Transverse colon (tissue), 4 donors: ENCODE data around the gene SLC25A52. TPM values are rescaled to one million over a fixed set of nuclear protein-coding genes. Genes with fewer than 3 reads are reported as not detected.
A peak's percentile ranks its signal among the peaks of the same experiment; 100 is the strongest.

Source experiments
- DNase-seq: peaks from one replicate; pipeline ENCODE4 v3.0.0-alpha.2; 2019
- H3K27ac ChIP-seq, 4 donors: fragments of 200-600 bp; sonication (generic); 2 replicates each; pipeline ENCODE4 v1.5.1; 2016 to 2018; ENCODE audit warnings: inconsistent platforms in 4 of 4
- H3K27me3 ChIP-seq: fragments of 200-600 bp; sonication (generic); 2 replicates; pipeline ENCODE4 v1.5.1; 2017; ENCODE audit warnings: inconsistent platforms
- H3K36me3 ChIP-seq, 4 donors: fragments of 200-600 bp; sonication (generic); 2 replicates each; pipeline ENCODE4 v1.5.1; 2017 to 2019; ENCODE audit warnings: inconsistent platforms in 4 of 4
- H3K4me1 ChIP-seq, 4 donors: fragments of 200-600 bp; sonication (generic); 2 replicates each; pipeline ENCODE4 v1.5.1; 2017 to 2020; ENCODE audit warnings: inconsistent platforms in 4 of 4
- H3K4me3 ChIP-seq, 4 donors: fragments of 200-600 bp; sonication (generic); 1 replicate in 1 of 4; 2 replicates in 3 of 4; pipeline versions ENCODE4 v1.5.1 to v1.6.1; 2017 to 2019; ENCODE audit warnings: inconsistent platforms in 4 of 4
- H3K9me3 ChIP-seq, 2 donors: fragments of 200-600 bp; sonication (generic); 2 replicates each; pipeline ENCODE4 v1.5.1; 2017 to 2019; ENCODE audit warnings: inconsistent platforms in 2 of 2
- CTCF ChIP-seq, 5 experiments: fragments of 200-600 bp in 3 of 5; fragments of 450-650 bp in 2 of 5; sonication (generic) in 3 of 5; IDR thresholded peaks; 1 replicate in 2 of 5; 2 replicates in 3 of 5; pipeline ENCODE4 v1.5.1; 2016 to 2017; ENCODE audit warnings: antibody characterized with exemption in 5 of 5, inconsistent platforms in 3 of 5, mild to moderate bottlenecking in 2 of 5, moderate library complexity in 1 of 5
- EP300 ChIP-seq: sonication (generic); formaldehyde crosslinking; IDR thresholded peaks from one replicate; pipeline ENCODE4 v1.6.1; 2017; ENCODE audit warnings: antibody characterized with exemption, low read depth
- POLR2A ChIP-seq: fragments of 450-650 bp; IDR thresholded peaks from one replicate; pipeline ENCODE4 v1.6.1; 2016; ENCODE audit warnings: antibody characterized with exemption, mild to moderate bottlenecking, moderate library complexity
- POLR2AphosphoS5 ChIP-seq, 3 donors: sonication (generic); formaldehyde crosslinking; IDR thresholded peaks; one replicate each; pipeline ENCODE4 v1.6.1; 2016; ENCODE audit warnings: antibody characterized with exemption in 3 of 3
- WGBS, 2 donors: methylation state at CpG; one replicate each; pipeline ENCODE4 v1.1.5; 2018; ENCODE audit warnings: low coverage in 1 of 2; 5-methylcytosine and 5-hydroxymethylcytosine counted together
- in situ Hi-C, 4 donors: fragments of 200-750 bp; cut with MboI; loops; one replicate each; pipeline versions ENCODE4 v1.15.0 to v1.15.1; 2017; ENCODE audit warnings: low sequenced_read_pairs in 3 of 4, low pct_ligation_motif_present in 1 of 4, low pct_unique_long_range_greater_than_20kb in 1 of 4
- intact Hi-C: fragments of 100-400 bp; cut with DNase I; formaldehyde crosslinking; loops from one replicate; pipeline ENCODE4 v1.15.1; 2023; ENCODE audit warnings: low total_unique reads
- total RNA-seq, 4 donors: library from RNA; depleted of rRNA; stranded (reverse); fragments of >200 nt; gene quantifications; one replicate each; pipeline ENCODE4 v1.1.0, GENCODE V29; 2016

SLC25A52 gene
- total RNA-seq, 4 donors from 2014 or later, result 0.64 TPM; not detected in 3

- in situ Hi-C loops, result loop anchor here (10.0 to 25.0 kb wide), 3 partner anchors 160 to 415 kb away; no protein-coding TSS in a partner anchor
- Histone ChIP-seq H3K27ac (no peak overlapping the region), H3K4me3 (no peak overlapping the region), H3K27me3 (peaks cover 4% of the 10 kb centered on the region), H3K9me3 (no peaks in the 10 kb centered on the region), H3K36me3 (no peaks in the 10 kb centered on the region), H3K4me1 (peaks cover 0 to 9% (median 4%) of the 10 kb centered on the region in 4 donors)
- 35 to 69% methylated on average over 2 to 7 of the region's 7 CpGs for WGBS, 2 donors
- intact Hi-C loops, result no loop called here
- TF ChIP-seq CTCF (IDR thresholded peaks at IDR 0.05) (peak; percentile 74 to 90 (median 75)), EP300 (no peak)
- peak; percentile 86 for DNase-seq
Observed at GRCh38 chr18:31722369-31722957, 38.2 kb downstream of the SLC25A52 start.

DNA sequence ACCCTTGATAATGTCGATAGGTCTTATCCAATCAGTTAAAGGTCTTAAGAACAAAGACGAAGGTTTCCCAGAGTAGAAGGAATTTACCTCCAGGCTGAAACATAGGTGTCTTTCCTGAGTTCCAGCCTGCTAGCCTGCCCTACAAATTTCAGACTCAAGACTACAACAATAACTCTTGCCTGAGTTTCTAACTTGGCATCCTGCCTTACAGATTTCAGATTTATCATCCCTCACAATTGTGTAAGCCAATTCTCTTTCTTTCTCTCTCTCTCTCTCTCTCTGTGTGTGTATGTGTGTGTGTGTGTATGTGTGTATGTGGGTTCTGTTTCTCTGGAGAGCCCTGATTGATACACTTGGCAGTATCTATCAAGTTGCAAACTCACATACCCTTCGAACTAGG, 39.1 kb downstream of the SLC25A52 start:
- Histone ChIP-seq H3K27ac (no peak overlapping the region), H3K4me3 (no peak overlapping the region), H3K36me3 (no peaks in the 10 kb centered on the region), H3K4me1 (peaks cover 0 to 9% (median 4%) of the 10 kb centered on the region in 4 donors), H3K27me3 (peaks cover 4% of the 10 kb centered on the region), H3K9me3 (no peaks in the 10 kb centered on the region)
- DNase-seq, result no peak
- in situ Hi-C loops (loop anchor here (10.0 to 25.0 kb wide), 3 partner anchors 159 to 416 kb away; no protein-coding TSS in a partner anchor), intact Hi-C loops (no loop called here)
- no peak for TF ChIP-seq POLR2AphosphoS5 (IDR thresholded peaks at IDR 0.05)
- no peak for TF ChIP-seq POLR2A
- TF ChIP-seq CTCF (IDR thresholded peaks at IDR 0.05), result no peak
- 79 to 90% methylated on average over 3 of the region's 3 CpGs for WGBS, 2 donors

- intact Hi-C loops, result no loop called here
- no peak overlapping the region for H3K4me3 ChIP-seq
- H3K4me1 ChIP-seq, result peaks cover 0 to 9% (median 4%) of the 10 kb centered on the region in 4 donors
- in situ Hi-C loops, result loop anchor here (10.0 to 25.0 kb wide), 3 partner anchors 159 to 416 kb away; no protein-coding TSS in a partner anchor
- TF ChIP-seq CTCF (IDR thresholded peaks at IDR 0.05), result no peak
- TF ChIP-seq POLR2AphosphoS5 (IDR thresholded peaks at IDR 0.05), result no peak
- TF ChIP-seq EP300, result no peak
- TF ChIP-seq POLR2A, result no peak
- no peaks in the 10 kb centered on the region for H3K36me3 ChIP-seq
- no peaks in the 10 kb centered on the region for H3K9me3 ChIP-seq
- no peak overlapping the region for H3K27ac ChIP-seq
- no peak for DNase-seq
- whole genome bisulfite sequencing, 2 donors, result 70% methylated on average over 7 of the region's 7 CpGs; no CpG with 5 or more reads in 1 of the 2 donors
- H3K27me3 ChIP-seq, result peaks cover 4% of the 10 kb centered on the region
Observed at GRCh38 chr18:31720867-31721266, 39.8 kb downstream of the SLC25A52 start.

GRCh38 chr18:31719363-31720006, 41.2 kb downstream of the SLC25A52 start:
- intact Hi-C loops (no loop called here), in situ Hi-C loops (loop anchor here (10.0 to 25.0 kb wide), 3 partner anchors 157 to 418 kb away; no protein-coding TSS in a partner anchor)
- Histone ChIP-seq H3K4me3 (no peak overlapping the region), H3K9me3 (no peaks in the 10 kb centered on the region), H3K36me3 (no peaks in the 10 kb centered on the region), H3K27ac (no peak overlapping the region), H3K4me1 (peaks cover 0 to 9% (median 3%) of the 10 kb centered on the region in 4 donors), H3K27me3 (peaks cover 4% of the 10 kb centered on the region)
- WGBS, 2 donors, result 82 to 85% methylated on average over 6 to 7 of the region's 7 CpGs
- DNase-seq, result no peak
- TF ChIP-seq POLR2AphosphoS5 (IDR thresholded peaks at IDR 0.05), result no peak
- no peak for TF ChIP-seq CTCF (IDR thresholded peaks at IDR 0.05)
- no peak for TF ChIP-seq EP300
- no peak for TF ChIP-seq POLR2A
